Epithelial cell of proximal tubule (primary cell): ENCODE data around the gene LIX1L. TPM values are rescaled to one million over a fixed set of nuclear protein-coding genes. Genes with fewer than 3 reads are reported as not detected.

Experiments used
- DNase-seq: peaks from one replicate; pipeline ENCODE4 v3.0.0-alpha.2; 2011; ENCODE audit warnings: low read depth
- H3K4me3 ChIP-seq: 2 replicates; pipeline ENCODE4 v1.5.1; 2011; ENCODE audit warnings: low read depth, mild to moderate bottlenecking, low read length
- CTCF ChIP-seq: conservative IDR thresholded peaks from 2 replicates; pipeline ENCODE4 v1.5.1; 2012; ENCODE audit warnings: low read depth, mild to moderate bottlenecking, low read length
- total RNA-seq: library from RNA; depleted of rRNA; stranded (reverse); fragments of >200 nt; gene quantifications from 2 replicates; pipeline ENCODE4 v1.2.3, GENCODE V29; 2015

LIX1L gene
- 22.3 and 32.5 TPM in 2 replicates for total RNA-seq

GRCh38 chr1:145957443-145958319, at the start of gene LIX1L:
Gene LIX1L, minus strand, starts transcription at chr1:145958017. Its CDS starts 90 bp downstream, at chr1:145957927.
- peak; percentile 71 for DNase-seq
- peak within 1 kb of the TSS; percentile 75 for H3K4me3 ChIP-seq
- TF ChIP-seq CTCF: no peak

- TF ChIP-seq CTCF: no peak
- no peak for DNase-seq
- H3K4me3 ChIP-seq: no peak overlapping the region
Measured at GRCh38 chr1:146001709-146002108, 43.9 kb upstream of the LIX1L start.

GRCh38 chr1:145999321-146000024, 41.7 kb upstream of the LIX1L start:
- DNase-seq: no peak
- no peak overlapping the region for H3K4me3 ChIP-seq
- TF ChIP-seq CTCF: no peak

GRCh38 chr1:145997718-145998023, 39.9 kb upstream of the LIX1L start:
- TF ChIP-seq CTCF: peak; percentile 12
- no peak for DNase-seq
- peak overlapping the region; percentile 81 for H3K4me3 ChIP-seq

- no peak for TF ChIP-seq CTCF
- H3K4me3 ChIP-seq: peak overlapping the region; percentile 81
- no peak for DNase-seq
Measured at GRCh38 chr1:145997016-145997717, 39.4 kb upstream of the LIX1L start.

- DNase-seq: peak; percentile 67
- no peak for TF ChIP-seq CTCF
- peak within 1 kb of the TSS; percentile 81 for H3K4me3 ChIP-seq
Measured at GRCh38 chr1:145996433-145997015, 38.7 kb upstream of the LIX1L start, which contains the start of gene TXNIP. Gene TXNIP, minus strand, starts transcription at chr1:145996579. Its CDS starts 313 bp downstream, at chr1:145996266.
